ENCODE measurements around the gene ZNF771.
"Not testable (repeated sequence)": the region's sequence is repeated elsewhere in the genome, so short reads cannot be mapped to it uniquely, and the experiment has no call there.

The ZNF771 gene

GRCh38 chr16:30375864-30376263 lies 31.5 kb upstream of the ZNF771 start:
- no peak for DNase-seq (ENCODE audit: low read depth in 2 of 2)

- DNase-seq (ENCODE audit: low read depth in 2 of 2), result no peak
These were observed 30.9 kb upstream of the ZNF771 start for GRCh38 chr16:30376461-30376902.

GRCh38 chr16:30377050-30377811 lies 30.2 kb upstream of the ZNF771 start:
- DNase-seq (ENCODE audit: low read depth in 2 of 2), result no peak

GRCh38 chr16:30377812-30378235 lies 29.6 kb upstream of the ZNF771 start:
- DNase-seq (ENCODE audit: low read depth in 2 of 2), result peak; percentile 83

- peak; percentile 97 to 99 for DNase-seq (ENCODE audit: low read depth in 2 of 2)
These were observed 28.9 kb upstream of the ZNF771 start for GRCh38 chr16:30378236-30379157.

- no peak for DNase-seq (ENCODE audit: low read depth in 2 of 2)
These were observed 28.1 kb upstream of the ZNF771 start for GRCh38 chr16:30379158-30379783.

- DNase-seq (ENCODE audit: low read depth in 2 of 2), result no peak
These were observed 27.2 kb upstream of the ZNF771 start for GRCh38 chr16:30380072-30380802.

- DNase-seq (ENCODE audit: low read depth in 2 of 2), result no peak
These were observed 26.6 kb upstream of the ZNF771 start for GRCh38 chr16:30380803-30381208.

GRCh38 chr16:30381291-30382041 lies 25.9 kb upstream of the ZNF771 start:
- no peak for DNase-seq (ENCODE audit: low read depth in 2 of 2)

GRCh38 chr16:30382111-30382881 lies 25.1 kb upstream of the ZNF771 start, which contains the start of gene SEPTIN1:
Gene SEPTIN1 (minus strand): TSS chr16:30382561. CDS start chr16:30382542, 19 bp downstream.
- peak; percentile 63 to 71 for DNase-seq (ENCODE audit: low read depth in 2 of 2)

- DNase-seq (ENCODE audit: low read depth in 2 of 2), result no peak
These were observed 23.9 kb upstream of the ZNF771 start for GRCh38 chr16:30383521-30383920.

GRCh38 chr16:30394592-30395154 lies 12.7 kb upstream of the ZNF771 start:
- no peak for DNase-seq (ENCODE audit: low read depth in 2 of 2)

GRCh38 chr16:30395155-30395991 lies 12.0 kb upstream of the ZNF771 start, which contains the start of gene ZNF48:
Gene ZNF48 (plus strand): TSS chr16:30395420. CDS start chr16:30395795, 375 bp downstream.
- DNase-seq (ENCODE audit: low read depth in 2 of 2), result peak in 1 of 2 donors; percentile 60

- no peak for DNase-seq (ENCODE audit: low read depth in 2 of 2)
These were observed 11.3 kb upstream of the ZNF771 start for GRCh38 chr16:30395992-30396585.

GRCh38 chr16:30396627-30397026 lies 10.8 kb upstream of the ZNF771 start:
- not testable (repeated sequence) for DNase-seq (ENCODE audit: low read depth in 2 of 2)

GRCh38 chr16:30397056-30397455 lies 10.3 kb upstream of the ZNF771 start:
- DNase-seq (ENCODE audit: low read depth in 2 of 2), result no peak

GRCh38 chr16:30397776-30398660 lies 9.4 kb upstream of the ZNF771 start:
- DNase-seq (ENCODE audit: low read depth in 2 of 2), result no peak

Measured in stimulated activated CD8-positive, alpha-beta memory T cell treated with anti-CD3 and anti-CD28 coated beads, Interleukin-7, amount 100 ng/mL, for 4 hours (primary cell).